Measurements from ENCODE around the gene CDKN3.
"Not testable (repeated sequence)": the region's sequence is repeated elsewhere in the genome, so short reads cannot be mapped to it uniquely, and the experiment has no call there.

The CDKN3 gene

DNA sequence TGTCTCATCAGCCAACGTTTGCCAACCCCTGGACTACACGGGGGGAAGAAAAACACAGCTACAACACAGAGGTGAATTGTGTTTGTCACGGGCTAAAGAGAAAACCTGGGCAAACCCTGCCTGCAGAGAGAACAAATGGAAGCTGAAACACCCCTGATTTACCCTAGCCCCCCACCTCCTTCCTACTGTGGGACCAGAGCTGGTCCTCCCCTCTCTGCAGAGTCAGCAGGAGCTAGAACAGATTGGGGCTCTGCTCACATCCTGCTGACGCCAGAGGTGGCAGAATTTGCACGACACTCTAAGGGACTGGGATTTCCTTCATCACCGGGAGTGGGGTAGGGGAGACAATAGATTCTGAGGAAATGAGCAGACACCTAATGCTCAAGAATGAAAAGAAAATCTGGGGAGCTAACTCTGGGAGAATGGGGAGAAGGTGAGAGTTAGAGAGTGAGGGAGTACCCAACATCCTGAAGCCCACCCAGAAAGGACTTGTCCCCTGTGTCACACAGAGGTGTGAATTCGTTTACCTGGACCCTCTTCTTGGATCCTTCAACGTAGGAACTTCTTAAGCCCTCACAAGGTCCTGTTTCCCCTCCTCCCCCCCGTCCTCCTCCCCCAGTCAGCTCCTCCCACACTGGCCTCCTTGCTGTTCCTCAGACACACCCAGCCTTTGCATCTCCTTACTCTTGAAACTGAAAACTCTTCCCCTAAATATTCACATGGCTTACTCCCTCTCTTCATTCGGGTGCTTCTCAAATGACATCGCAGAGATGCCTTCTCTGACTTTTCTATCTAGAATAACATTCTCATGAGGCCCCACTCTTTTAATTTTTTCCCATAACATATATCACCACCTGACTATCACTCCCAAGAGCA lies 26.2 kb upstream of the CDKN3 start:
- no peak for DNase-seq

DNA sequence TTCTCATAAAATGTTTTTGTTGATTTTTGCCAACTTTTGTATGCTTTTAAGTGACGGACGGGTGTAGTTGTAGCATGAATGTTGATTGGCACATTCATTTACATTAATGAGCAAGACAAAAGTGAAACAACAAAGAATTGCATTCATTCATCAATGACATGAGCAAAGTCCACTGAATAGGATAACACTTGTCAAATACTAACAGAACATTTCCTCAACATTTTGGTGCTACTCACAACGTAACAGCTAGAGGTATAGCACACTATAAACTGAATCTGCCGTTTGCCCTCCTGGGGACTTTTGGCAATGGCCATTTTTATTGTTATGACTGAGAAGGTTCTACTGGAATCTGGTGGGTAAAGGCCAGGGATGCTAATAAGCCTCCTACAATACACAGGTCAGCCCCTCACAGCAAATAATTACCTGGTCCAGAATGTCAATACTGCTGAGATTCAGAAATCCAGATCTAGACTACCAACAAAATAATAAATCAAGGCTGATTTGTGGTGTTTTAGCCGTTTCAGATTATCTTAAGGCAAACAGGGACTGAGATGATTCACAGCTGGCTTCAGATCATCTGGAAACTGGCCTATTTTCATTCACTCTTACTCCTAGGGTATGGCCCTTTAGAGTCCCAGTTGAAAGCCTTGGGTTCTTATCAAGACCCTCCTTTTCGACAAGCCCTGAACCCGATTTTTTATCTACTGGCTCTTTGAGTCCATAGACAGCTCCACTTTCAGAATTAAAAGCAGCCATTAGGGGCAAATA lies 22.5 kb upstream of the CDKN3 start:
- no peak for DNase-seq

DNA sequence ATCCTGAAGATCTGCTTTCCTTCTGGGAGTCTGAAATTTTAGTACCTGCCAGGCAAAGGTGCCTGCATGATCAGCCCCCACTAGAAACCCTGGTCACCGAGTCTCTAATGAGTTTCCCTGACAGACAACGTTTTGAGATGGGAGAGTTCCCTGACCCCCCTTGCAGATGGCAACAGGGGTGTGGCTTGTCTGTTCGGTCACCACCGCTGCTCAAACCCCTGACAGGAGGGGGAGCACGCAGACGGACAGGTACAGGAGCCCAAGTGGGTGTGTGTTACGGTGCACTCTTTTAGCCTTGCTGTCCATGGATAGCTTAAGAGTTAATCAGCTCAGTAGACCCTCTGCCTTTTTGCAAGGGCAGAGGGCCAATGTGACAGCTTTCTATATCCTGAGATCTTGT lies 19.3 kb upstream of the CDKN3 start:
- DNase-seq = no peak

DNA sequence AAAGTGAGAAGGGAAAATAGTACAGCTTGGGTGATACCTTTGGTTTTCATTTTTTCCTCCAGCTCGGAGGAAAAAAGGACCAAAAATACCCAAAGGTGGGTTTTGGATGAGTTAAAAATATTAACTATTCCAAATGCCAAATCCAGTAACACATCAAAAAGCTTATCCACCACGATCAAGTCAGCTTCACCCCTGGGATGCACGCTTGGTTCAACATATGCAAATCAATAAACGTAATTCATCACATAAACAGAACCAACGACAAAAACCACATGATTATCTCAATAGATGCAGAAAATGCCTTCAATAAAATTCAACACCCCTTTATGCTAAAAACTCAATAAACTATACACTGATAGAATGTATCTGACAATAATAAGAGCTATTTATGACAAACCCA lies 17.9 kb upstream of the CDKN3 start:
- DNase-seq = not testable (repeated sequence)

DNA sequence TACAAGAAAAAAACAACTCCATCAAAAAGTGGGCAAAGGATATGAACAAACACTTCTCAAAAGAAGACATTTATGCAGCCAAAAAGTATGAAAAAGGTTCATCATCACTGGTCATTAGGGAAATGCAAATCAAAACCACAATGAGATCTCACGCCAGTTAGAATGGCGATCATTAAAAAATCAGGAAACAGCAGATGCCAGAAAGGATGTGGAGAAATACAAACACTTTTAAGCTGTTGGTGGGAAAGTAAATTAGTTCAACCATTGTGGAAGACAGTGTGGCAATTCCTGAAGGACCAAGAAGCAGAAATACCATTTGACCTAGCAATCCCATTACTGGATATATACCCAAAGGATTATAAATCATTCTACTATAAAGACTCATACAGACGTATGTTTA lies 16.2 kb upstream of the CDKN3 start:
- DNase-seq = not testable (repeated sequence)

DNA sequence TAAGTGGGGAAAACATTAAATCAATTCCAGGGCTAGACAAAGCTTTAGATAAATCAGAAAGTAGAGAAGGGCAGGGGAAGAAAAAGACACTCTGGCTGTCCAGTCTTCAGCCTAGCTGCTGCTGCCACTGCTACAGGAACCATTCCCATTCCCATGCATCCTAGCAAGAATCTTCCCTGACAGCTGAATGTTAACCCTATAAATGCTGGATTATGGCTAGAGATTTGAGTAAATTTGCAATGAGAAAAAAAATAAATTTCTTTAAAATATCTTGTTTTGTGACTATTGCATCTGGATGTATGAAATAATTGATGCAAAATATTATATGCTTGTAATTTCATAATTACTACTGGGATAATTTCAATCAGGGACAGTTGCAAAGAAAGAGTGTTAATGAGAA lies 15.0 kb upstream of the CDKN3 start:
- DNase-seq = no peak

DNA sequence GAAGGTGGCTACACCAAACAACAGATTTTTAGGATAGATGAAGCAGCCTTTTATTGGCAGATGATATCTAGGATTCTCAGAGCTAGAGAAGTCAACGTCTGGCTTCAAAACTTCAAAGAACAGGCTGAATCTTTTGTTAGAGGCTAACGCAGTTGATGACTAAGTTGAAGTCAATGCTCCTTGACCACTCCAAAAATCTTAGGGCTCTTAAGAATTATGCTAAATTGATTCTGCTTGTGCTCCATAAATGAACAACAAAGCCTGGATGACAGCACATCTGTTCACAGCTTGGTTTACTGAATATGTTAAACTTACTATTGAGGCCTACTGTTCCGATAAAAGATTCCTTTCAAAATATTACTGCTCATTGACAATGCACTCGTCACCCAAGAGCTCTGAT lies 13.0 kb upstream of the CDKN3 start:
- no peak for DNase-seq

DNA sequence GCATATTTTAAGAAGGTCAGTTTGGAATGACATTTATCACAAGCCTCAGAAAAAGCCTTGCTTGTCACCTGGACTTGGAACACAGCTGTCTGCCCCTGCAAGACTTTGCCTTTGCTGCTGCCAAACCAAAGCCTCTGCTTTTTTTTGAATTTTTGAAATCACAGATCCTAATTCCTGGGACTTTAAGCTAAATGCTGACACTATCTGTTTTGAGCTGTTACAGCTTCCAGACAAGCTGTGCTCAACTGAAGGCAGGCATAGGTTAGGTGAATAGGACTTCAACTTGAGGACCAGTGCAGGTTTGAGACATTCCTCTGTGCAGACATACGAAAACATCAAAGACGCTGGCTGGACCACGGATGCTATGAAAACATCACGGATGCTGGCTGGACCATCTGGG lies 11.3 kb upstream of the CDKN3 start:
- no peak for DNase-seq

DNA sequence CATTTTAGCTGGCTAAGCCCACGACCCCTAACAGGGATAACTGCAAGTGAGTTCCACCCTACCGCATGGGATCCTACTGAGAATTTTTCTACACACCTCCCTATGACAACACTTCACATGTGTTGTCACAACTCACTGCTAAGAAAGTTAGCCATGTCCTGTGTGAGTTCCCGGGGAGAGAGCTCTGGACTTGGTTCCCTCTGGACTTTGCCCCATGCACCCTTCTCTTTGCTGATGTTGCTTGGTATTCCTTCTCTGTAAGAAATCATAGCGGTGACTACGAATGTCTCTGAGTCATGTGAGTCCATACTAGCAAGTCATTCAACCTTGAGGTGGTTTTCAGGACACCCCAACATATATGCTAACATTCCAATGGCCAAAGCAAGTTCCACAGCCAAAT lies 9.5 kb upstream of the CDKN3 start:
- DNase-seq = no peak

DNA sequence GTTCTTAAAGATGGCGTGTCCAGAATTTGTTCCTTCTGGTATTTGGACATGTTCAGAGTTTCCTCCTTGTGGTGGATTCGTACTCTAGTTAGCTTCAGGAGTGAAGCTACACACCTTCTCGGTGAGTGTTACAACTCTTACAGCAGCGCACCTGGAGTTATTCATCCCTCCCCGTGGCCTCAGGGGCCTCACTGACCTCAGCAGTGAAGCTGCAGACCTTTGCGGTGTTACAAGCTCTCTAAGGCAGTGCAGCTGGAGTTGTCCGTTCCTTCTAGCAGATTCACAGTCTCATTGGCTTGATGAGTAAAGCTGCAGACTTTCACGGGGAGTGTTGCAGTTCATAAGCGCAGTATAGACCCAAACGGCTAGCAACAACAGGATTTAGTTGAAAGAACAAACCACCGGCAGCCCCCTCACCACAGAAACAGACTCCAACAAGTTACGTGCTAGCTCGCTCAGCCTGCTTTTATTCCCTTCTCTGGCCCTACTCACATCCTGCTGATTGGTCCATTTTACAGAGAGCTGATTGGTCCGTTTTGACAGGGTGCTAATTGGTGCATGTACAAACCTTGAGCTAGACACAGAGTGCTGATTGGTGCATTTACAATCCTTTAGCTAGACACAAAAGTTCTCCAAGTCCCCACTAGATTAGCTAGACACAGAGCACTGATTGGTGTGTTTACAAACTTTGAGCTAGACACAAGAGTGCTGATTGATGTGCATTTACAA lies 4.5 kb upstream of the CDKN3 start:
- DNase-seq = no peak

DNA sequence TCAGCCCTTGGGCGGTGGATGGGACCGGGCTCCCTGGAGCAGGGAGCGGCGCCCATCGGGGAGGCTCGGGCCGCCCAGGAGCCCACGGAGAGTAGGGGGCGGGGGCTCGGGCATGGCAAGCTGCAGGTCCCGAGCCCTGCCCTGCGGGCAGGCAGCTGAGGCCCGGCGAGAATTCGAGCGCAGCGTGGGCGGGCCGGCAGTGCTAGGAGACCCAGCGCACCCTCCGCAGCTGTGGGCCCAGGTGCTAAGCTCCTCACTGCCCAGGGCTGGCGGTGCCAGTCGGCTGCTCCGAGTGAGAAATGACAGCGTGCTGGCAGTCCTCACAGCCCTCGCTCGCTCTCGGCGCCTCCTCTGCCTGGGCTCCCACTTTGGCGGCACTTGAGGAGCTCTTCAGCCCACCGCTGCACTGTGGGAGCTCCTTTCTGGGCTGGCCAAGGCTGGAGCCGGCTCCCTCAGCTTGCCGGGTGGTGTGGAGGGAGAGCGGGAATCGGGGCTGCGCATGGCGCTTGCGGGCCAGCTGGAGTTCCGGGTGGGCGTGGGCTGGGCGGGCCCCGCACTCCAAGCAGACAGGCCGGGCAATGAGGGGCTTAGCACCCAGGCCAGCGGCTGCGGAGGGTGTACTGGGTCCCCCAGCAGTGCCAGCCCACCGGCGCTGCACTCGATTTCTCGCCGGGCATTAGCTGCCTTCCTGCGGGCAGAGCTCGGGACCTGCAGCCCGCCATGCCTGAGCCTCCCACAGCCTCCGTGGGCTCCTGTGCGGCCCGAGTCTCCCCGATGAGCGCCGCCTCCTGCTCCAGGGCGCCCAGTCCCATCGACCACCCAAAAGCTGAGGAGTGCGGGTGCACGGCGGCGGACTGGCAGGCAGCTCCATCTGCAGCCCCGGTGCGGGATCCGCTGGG lies 3.6 kb upstream of the CDKN3 start:
- DNase-seq = not testable (repeated sequence)

DNA sequence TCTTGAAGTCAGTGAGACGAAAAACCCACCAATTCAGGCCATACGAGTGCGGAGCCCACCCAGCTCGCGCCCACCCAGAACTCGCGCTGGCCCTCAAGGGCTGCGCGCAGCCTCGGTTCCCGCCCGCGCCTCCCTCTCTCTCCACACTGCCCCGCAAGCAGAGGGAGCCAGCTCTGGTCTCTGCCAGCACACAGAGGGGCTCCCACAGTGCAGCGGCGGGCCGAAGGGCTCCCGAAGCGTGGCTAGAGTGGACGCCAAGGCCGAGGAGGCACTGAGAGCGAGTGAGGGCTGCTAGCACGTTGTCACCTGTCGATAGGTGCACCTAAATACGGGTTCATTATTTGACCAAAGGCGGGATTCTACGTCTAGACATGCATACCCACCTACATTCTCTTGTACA lies 2.2 kb upstream of the CDKN3 start:
- DNase-seq = no peak

DNA sequence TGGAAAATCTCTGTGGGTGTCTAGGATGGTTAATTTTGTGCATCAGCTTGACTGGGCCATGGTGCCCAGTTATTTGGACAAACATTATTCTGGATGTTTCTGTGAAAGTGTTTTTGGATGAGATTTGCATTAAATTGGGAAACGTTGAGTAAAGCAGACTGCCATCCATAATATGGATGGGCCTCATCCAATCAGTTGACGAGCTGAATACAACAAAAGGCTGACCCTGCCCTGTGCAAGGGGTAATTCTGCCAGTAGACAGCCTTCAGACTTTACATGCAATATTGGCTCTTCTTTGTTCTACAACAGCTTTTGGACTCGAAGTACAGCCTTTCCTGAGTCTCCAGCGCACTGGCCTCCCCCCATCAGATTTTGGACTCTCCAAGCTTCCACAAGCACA lies 1.5 kb upstream of the CDKN3 start:
- no peak for DNase-seq

DNA sequence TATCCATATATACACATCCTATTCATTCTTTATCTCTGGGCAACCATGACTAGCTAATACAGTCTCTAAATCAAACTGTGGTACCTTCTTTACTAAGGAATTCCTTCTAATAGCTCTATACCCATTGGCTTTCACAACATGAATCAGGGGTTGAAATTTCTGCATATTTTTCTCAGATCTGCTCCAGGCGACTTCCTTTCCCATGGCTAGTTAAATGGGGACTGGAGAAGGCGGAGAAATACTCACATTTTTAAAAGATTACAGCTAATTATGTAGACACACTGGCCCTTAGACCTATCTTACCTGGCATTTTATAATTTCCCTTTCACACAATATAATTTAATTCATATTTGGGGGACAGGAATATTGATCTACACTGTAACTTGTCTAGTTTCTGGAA lies 1.1 kb upstream of the CDKN3 start:
- no peak for DNase-seq

DNA sequence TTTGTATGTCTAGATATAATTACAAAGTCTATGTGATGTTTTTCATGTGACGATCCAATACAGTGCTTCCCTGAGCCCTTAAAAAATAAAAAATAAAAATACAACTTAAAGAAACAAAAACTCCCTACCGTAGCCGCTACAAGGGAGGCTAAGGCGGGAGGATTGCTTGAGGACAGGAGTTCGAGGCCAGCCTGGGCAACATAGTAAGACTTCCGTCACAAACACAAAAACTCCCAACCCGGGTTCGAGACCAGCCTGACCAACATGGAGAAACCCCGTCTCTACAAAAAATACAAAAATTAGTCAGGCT lies 669 bp upstream of the CDKN3 start:
- DNase-seq = no peak

DNA sequence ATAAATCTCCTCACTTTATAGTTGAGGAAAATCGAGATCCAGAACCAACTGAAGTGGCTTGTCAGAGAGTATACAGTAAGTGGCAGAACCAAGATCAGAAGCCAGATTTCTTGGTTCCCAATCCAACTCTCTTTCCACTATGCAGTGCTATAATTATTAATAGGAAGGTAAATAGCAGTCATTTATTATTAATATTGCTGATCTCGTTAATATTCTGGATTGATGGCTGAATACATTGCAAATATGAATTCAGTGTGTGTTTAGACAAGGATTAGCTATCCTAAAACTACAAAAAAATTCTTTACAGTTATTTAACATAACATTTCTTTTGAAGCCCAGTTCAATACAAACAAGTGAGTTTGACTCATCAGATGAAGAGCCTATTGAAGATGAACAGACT lies 2.8 kb downstream of the CDKN3 start:
- DNase-seq = no peak

DNA sequence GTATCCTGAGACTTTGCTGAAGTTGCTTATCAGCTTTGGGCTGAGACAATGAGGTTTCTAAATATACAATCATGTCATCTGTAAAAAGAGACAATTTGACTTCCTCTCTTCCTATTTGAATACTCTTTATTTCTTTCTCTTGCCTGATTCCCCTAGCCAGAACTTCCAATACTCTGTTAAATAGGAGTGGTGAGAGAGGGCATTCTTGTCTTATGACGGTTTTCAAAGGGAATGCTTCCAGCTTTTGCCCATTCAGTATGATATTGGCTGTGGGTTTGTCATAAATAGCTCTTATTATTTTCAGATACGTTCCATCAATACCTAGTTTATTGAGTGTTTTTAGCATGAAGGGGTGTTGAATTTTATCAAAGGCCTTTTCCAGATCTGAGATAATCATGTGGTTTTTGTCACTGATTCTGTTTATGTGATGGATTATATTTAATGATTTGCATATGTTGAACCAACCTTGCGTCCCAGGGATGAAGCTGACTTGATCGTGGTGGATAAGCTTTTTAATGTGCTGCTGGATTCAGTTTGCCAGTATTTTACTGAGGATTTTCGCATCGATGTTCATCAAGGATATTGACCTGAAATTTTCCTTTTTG lies 6.7 kb downstream of the CDKN3 start:
- DNase-seq = not testable (repeated sequence)

DNA sequence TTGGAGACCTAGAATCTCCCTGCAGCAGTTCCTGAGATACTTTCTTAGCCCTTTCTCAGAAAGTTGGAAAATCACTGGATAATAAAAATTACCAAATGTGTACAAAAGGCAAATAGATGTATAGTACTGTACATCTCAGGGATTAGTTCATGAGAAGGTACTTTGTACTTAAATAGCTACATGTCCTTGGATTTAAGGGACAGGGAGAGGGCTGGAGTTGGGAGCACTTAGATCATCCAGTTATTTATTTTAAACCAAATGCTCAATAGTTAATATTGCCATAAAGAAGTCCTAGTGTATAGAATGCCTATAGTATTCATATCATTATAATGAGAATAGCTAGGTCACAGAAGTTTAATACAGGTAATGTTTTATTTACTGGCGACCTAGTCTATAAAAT lies 13.4 kb downstream of the CDKN3 start:
- DNase-seq = no peak

DNA sequence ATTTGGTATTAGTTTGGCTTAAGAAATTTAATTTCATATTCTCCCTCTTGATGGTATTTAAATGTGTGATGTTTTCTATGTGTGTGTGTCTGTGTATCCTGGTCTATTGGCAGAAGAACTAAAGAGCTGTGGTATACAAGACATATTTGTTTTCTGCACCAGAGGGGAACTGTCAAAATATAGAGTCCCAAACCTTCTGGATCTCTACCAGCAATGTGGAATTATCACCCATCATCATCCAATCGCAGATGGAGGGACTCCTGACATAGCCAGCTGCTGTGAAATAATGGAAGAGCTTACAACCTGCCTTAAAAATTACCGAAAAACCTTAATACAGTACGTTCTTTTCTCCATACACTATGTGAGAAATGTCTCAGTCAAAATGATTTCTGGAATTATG lies 14.6 kb downstream of the CDKN3 start:
- DNase-seq = no peak

DNA sequence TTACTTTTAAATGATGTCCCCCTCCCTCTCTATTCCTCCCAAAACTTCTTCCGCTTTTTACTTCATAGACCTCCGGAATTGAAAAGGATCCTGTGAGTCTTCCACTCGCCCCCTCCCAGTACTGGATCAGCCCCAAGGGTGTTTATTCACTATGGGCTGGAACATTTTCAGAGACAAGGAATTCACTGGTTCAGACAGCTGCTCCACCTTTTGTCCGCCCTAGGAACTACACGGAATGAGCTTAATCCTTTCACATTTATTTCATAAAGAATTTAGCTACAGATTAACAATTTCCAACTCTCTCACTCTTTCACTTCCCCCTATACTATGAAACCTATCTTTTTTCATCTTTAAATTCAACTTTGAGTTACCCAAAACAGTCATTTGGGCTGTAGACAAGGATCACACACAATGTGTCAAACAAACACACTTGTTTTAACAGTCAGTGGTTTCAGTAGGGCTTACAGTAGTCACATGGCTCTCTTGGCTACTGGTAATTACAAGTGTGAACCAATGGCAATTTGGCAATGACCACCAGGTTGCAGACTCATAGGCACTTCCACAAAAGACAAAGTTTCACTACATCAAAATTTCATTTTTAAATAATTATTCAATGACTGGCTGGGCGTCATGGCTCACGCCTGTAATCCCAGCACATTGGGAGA lies 23.8 kb downstream of the CDKN3 start:
- no peak for DNase-seq

DNA sequence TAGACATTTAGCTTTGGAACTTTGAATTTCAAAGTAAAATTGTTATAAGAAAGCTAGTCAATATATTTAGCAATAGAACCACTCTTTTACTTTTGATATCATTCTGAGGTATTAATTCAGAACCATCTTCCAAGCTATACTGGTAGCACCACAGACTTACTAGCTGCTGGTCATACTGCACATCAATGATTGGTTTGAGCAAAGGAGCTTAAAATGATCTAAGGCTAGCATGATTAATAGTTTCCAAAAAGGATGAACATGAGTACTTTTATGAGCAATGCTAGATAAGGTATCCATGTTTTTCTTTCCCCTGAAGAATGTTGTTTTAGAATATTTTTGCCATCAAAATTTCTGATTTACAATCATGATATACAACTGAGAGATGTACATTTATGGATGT lies 27.2 kb downstream of the CDKN3 start:
- DNase-seq = no peak

DNA sequence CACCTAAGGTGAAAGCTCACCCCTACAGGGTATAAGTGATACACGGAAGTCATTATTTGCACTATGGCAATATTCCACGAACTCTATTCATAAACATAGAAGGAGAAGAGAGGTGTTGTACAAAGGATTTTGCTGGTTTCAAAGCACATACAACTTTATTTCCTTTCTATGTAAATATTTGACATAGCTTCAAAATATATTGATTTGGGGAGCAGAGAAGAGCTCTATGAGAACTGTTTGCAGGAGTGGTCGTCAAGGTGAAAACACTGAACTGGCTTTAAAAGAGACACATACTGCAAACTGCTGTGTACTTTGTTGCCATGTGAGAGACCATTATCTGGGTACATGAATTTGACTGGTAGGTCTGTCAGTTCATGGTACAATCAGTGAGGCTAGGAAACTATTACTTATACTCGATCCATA lies 27.7 kb downstream of the CDKN3 start:
- no peak for DNase-seq

Data from activated gamma-delta T cell treated with Interleukin-2 at 50 U/mL for 16 hours (primary cell).